GM21723 (cell line): ENCODE data around the gene PPIP5K2.
A peak's percentile ranks its signal among the peaks of the same experiment; 100 is the strongest.
"Not testable (repeated sequence)": the region's sequence is repeated elsewhere in the genome, so short reads cannot be mapped to it uniquely, and the experiment has no call there.

Experiments used
- ATAC-seq: cut with Tn5 transposase; IDR thresholded peaks from one replicate; pipeline ENCODE4 v1.9.1; 2021; ENCODE audit warnings: mild to moderate bottlenecking, moderate library complexity; ENCODE audit not compliant: unreplicated experiment

PPIP5K2 gene

GRCh38 chr5:103119765-103120606 lies at the start of gene PPIP5K2, which contains the start of gene GIN1:
Gene PPIP5K2, plus strand, starts transcription at chr5:103120301. Its CDS starts 9,289 bp downstream, at chr5:103129590.
Gene GIN1, minus strand, starts transcription at chr5:103120138. Its CDS starts 11,431 bp downstream, at chr5:103108707.
- ATAC-seq = peak; percentile 92

GRCh38 chr5:103073500-103073899 lies 46.6 kb upstream of the PPIP5K2 start:
- not testable (repeated sequence) for ATAC-seq

- ATAC-seq = no peak
Measured at GRCh38 chr5:103075442-103075841, 44.7 kb upstream of the PPIP5K2 start.

- ATAC-seq = no peak
Measured at GRCh38 chr5:103079796-103080195, 40.3 kb upstream of the PPIP5K2 start.

GRCh38 chr5:103086547-103086946 lies 33.6 kb upstream of the PPIP5K2 start:
- no peak for ATAC-seq

- no peak for ATAC-seq
Measured at GRCh38 chr5:103089272-103089671, 30.8 kb upstream of the PPIP5K2 start.

GRCh38 chr5:103090791-103091190 lies 29.3 kb upstream of the PPIP5K2 start:
- no peak for ATAC-seq

GRCh38 chr5:103092676-103093075 lies 27.4 kb upstream of the PPIP5K2 start:
- no peak for ATAC-seq

GRCh38 chr5:103093727-103094126 lies 26.4 kb upstream of the PPIP5K2 start:
- ATAC-seq = no peak

- ATAC-seq = no peak
Measured at GRCh38 chr5:103094737-103095136, 25.4 kb upstream of the PPIP5K2 start.

GRCh38 chr5:103098993-103099392 lies 21.1 kb upstream of the PPIP5K2 start:
- ATAC-seq = no peak

GRCh38 chr5:103101079-103101750 lies 18.9 kb upstream of the PPIP5K2 start:
- ATAC-seq = no peak

- no peak for ATAC-seq
Measured at GRCh38 chr5:103102234-103102633, 17.9 kb upstream of the PPIP5K2 start.

- no peak for ATAC-seq
Measured at GRCh38 chr5:103108086-103108485, 12.0 kb upstream of the PPIP5K2 start.

GRCh38 chr5:103109277-103109676 lies 10.8 kb upstream of the PPIP5K2 start:
- ATAC-seq = no peak

GRCh38 chr5:103110403-103110802 lies 9.7 kb upstream of the PPIP5K2 start:
- no peak for ATAC-seq

GRCh38 chr5:103111468-103111867 lies 8.6 kb upstream of the PPIP5K2 start:
- no peak for ATAC-seq

- no peak for ATAC-seq
Measured at GRCh38 chr5:103112910-103113309, 7.2 kb upstream of the PPIP5K2 start.

GRCh38 chr5:103114440-103114839 lies 5.7 kb upstream of the PPIP5K2 start:
- ATAC-seq = no peak

- ATAC-seq = no peak
Measured at GRCh38 chr5:103117471-103117991, 2.6 kb upstream of the PPIP5K2 start.

- no peak for ATAC-seq
Measured at GRCh38 chr5:103119070-103119764, 884 bp upstream of the PPIP5K2 start.
